Endothelial cell of umbilical vein (primary cell): Measurements from ENCODE around the gene ZNF800. TPM values are rescaled to one million over a fixed set of nuclear protein-coding genes. Genes with fewer than 3 reads are reported as not detected.

ENCODE experiments used
- BruUV-seq: library from RNA; stranded (reverse); fragments of 400-500 nt; replicated peaks from 2 replicates; lab custom pipeline; 2021; lab: Mats Ljungman, UMichigan
- CTCF ChIA-PET: fragments of 300-600, 350-600 bp; sonication (Branson Sonifier 250); formaldehyde crosslinking; loops from one replicate; lab custom pipeline; 2021; ENCODE audit warnings: antibody characterized with exemption, inconsistent platforms; lab: Charles Lee
- POLR2A ChIA-PET: fragments of 300-600, 350-600 bp; sonication (Branson Sonifier 250); formaldehyde crosslinking; loops from one replicate; lab custom pipeline; 2021; ENCODE audit warnings: antibody characterized with exemption, inconsistent platforms; lab: Charles Lee
- DNase-seq: peaks from one replicate; pipeline ENCODE4 v3.0.0-alpha.2; 2011; ENCODE audit warnings: low read depth, low spot score
- FAIRE-seq: peaks from 2 replicates; lab custom pipeline; 2011; peaks lifted over from hg19 to GRCh38; lab: Jason Lieb, UNC
- H2AFZ ChIP-seq: 2 replicates; pipeline ENCODE4 v1.6.0; 2012; ENCODE audit warnings: low read depth, low read length, control low read depth, inconsistent platforms
- H3K27ac ChIP-seq: 2 replicates; pipeline ENCODE4 v1.5.1; 2011; ENCODE audit warnings: low read depth, mild to moderate bottlenecking, control low read depth, low read length, moderate library complexity; ENCODE audit not compliant: insufficient read depth
- H3K27me3 ChIP-seq, 2 experiments: 2 replicates each; pipeline versions ENCODE4 v1.6.0 to v1.6.1; 2011; ENCODE audit warnings: low read length in 2 of 2, mixed read lengths in 1 of 2; ENCODE audit not compliant: control insufficient read depth in 2 of 2, insufficient read depth in 2 of 2
- H3K36me3 ChIP-seq, 2 experiments: 2 replicates in 1 of 2; 3 replicates in 1 of 2; pipeline ENCODE4 v1.5.1; 2011; ENCODE audit warnings: low read length in 2 of 2, mild to moderate bottlenecking in 1 of 2, moderate library complexity in 1 of 2; ENCODE audit not compliant: control insufficient read depth in 2 of 2, insufficient read depth in 2 of 2; ENCODE audit errors: extremely low read depth in 1 of 2
- H3K4me1 ChIP-seq: 3 replicates; pipeline ENCODE4 v1.5.1; 2011; ENCODE audit warnings: mild to moderate bottlenecking, low read length; ENCODE audit not compliant: control insufficient read depth, insufficient read depth; ENCODE audit errors: extremely low read depth
- H3K4me2 ChIP-seq: 2 replicates; pipeline ENCODE4 v1.6.1; 2011; ENCODE audit warnings: low read length, control low read depth, mixed read lengths; ENCODE audit not compliant: insufficient read depth
- H3K4me3 ChIP-seq, 3 experiments: fragments of 200-600 bp in 1 of 3; sonication (generic), shearing (Covaris generic) in 1 of 3; replicated peaks in 1 of 3; 2 replicates each; pipeline ENCODE4 v1.5.1; 2011 to 2016; ENCODE audit warnings: control low read depth in 3 of 3, low read length in 3 of 3, mild to moderate bottlenecking in 2 of 3, inconsistent platforms in 1 of 3, low read depth in 1 of 3, moderate library complexity in 1 of 3; ENCODE audit not compliant: insufficient read depth in 1 of 3
- H3K79me2 ChIP-seq: 2 replicates; pipeline ENCODE4 v1.6.0; 2012; ENCODE audit warnings: low read length, inconsistent platforms; ENCODE audit not compliant: control insufficient read depth, insufficient read depth
- H3K9ac ChIP-seq: replicated peaks from 2 replicates; pipeline ENCODE3; 2011; ENCODE audit warnings: low read length, control low read depth; ENCODE audit not compliant: insufficient read depth; ENCODE audit errors: extremely low read depth
- H3K9me1 ChIP-seq: replicated peaks from 3 replicates; pipeline ENCODE4 v1.6.0; 2011; ENCODE audit warnings: mild to moderate bottlenecking, low read length; ENCODE audit not compliant: control insufficient read depth, insufficient read depth; ENCODE audit errors: extremely low read depth
- H3K9me3 ChIP-seq: replicated peaks from 2 replicates; pipeline ENCODE4 v1.5.1; 2012; ENCODE audit warnings: low read length, inconsistent platforms; ENCODE audit not compliant: control insufficient read depth, insufficient read depth
- H4K20me1 ChIP-seq: replicated peaks from 2 replicates; pipeline ENCODE3; 2011; ENCODE audit warnings: mild to moderate bottlenecking, low read length; ENCODE audit not compliant: control insufficient read depth, insufficient read depth; ENCODE audit errors: extremely low read depth
- CTCF ChIP-seq, 2 donors: IDR thresholded peaks; 1 replicate in 1 of 2; 2 replicates in 1 of 2; pipeline ENCODE4 v1.5.1; 2011; ENCODE audit warnings: low read length in 2 of 2, mild to moderate bottlenecking in 2 of 2, moderate library complexity in 2 of 2, control low read depth in 1 of 2, inconsistent platforms in 1 of 2, low read depth in 1 of 2; ENCODE audit not compliant: insufficient read depth in 1 of 2; ENCODE audit errors: extremely low read depth in 1 of 2
- EZH2 ChIP-seq: IDR thresholded peaks from 2 replicates; pipeline ENCODE4 v1.6.1; 2012; ENCODE audit warnings: borderline replicate concordance, low read depth, mild to moderate bottlenecking, moderate library complexity, low read length, inconsistent platforms; ENCODE audit not compliant: severe bottlenecking
- FOS ChIP-seq: IDR thresholded peaks from 2 replicates; pipeline ENCODE4 v1.6.1; 2011; ENCODE audit warnings: mild to moderate bottlenecking, low read length, moderate library complexity, borderline replicate concordance; ENCODE audit not compliant: insufficient read depth
- GATA2 ChIP-seq: IDR thresholded peaks from 2 replicates; pipeline ENCODE4 v1.7.0; 2011; ENCODE audit warnings: low read depth, mild to moderate bottlenecking, moderate library complexity, mixed read lengths, low read length; ENCODE audit not compliant: insufficient read length, insufficient read depth
- JUN ChIP-seq: IDR thresholded peaks from 2 replicates; pipeline ENCODE4 v1.6.1; 2011; ENCODE audit warnings: borderline replicate concordance, low read depth; ENCODE audit not compliant: insufficient read length, insufficient read depth
- MAX ChIP-seq: IDR thresholded peaks from 2 replicates; pipeline ENCODE4 v1.6.1; 2011; ENCODE audit not compliant: insufficient read depth, insufficient read length
- MYC ChIP-seq: IDR thresholded peaks from one replicate; pipeline ENCODE4 v1.6.1; 2011; ENCODE audit warnings: mild to moderate bottlenecking, low read depth, low read length
- POLR2A ChIP-seq: IDR thresholded peaks from 2 replicates; pipeline ENCODE4 v1.6.1; 2012; ENCODE audit warnings: low read depth, mild to moderate bottlenecking, control low read depth, low read length
- POLR2AphosphoS5 ChIP-seq: IDR thresholded peaks from 2 replicates; pipeline ENCODE4 v1.6.1; 2012; ENCODE audit warnings: low read depth, mild to moderate bottlenecking, control low read depth, low read length, moderate library complexity; ENCODE audit not compliant: insufficient read depth
- dilution Hi-C: fragments of 300-500 bp; cut with MboI; formaldehyde crosslinking; loops from one replicate; pipeline ENCODE4 v1.15.0; 2019; ENCODE audit warnings: low sequenced_read_pairs; ENCODE audit not compliant: extremely low pct_ligation_motif_present
- intact Hi-C: fragments of 100-400 bp; cut with micrococcal nuclease; formaldehyde crosslinking; loops from one replicate; pipeline ENCODE4 v1.10.0; 2022
- polyA plus RNA-seq, 4 experiments: library from polyadenylated mRNA; depleted of rRNA in 3 of 4; stranded (reverse) in 3 of 4; unstranded in 1 of 4; fragments of >200 nt; gene quantifications; 2 replicates each; pipeline versions ENCODE4 v1.2.1 to v1.2.3, GENCODE V29; 2011 to 2012; ENCODE audit warnings: missing spikeins in 1 of 4
- total RNA-seq: library from RNA; stranded (reverse); gene quantifications from 2 replicates; pipeline ENCODE4 v1.2.3, GENCODE V29; 2021

The ZNF800 gene
- total and polyA plus RNA-seq, 2 donors (not counting 3 experiments of a cell fraction or from before 2014, with no cell fraction given): 10.9 to 35.4 TPM

GRCh38 chr7:127415060-127415742, 22.7 kb upstream of the ZNF800 start:
- Histone ChIP-seq H3K4me2 (no peak overlapping the region), H3K36me3 (no peaks in the 10 kb centered on the region), H3K9me1 (no peaks in the 10 kb centered on the region), H3K27ac (no peak overlapping the region), H2AFZ (no peak overlapping the region), H3K9ac (no peak overlapping the region), H3K9me3 (no peaks in the 10 kb centered on the region), H3K79me2 (no peaks in the 10 kb centered on the region), H3K4me3 (no peak overlapping the region), H4K20me1 (no peaks in the 10 kb centered on the region), H3K4me1 (no peaks in the 10 kb centered on the region), H3K27me3 (peaks cover 13% of the 10 kb centered on the region in 2 experiments)
- no peak for FAIRE-seq
- dilution Hi-C loops: no loop called here
- CTCF ChIA-PET: no interaction called here
- no peak for TF ChIP-seq JUN
- TF ChIP-seq EZH2: no peak
- TF ChIP-seq MAX: no peak
- no peak for TF ChIP-seq GATA2
- no peak for TF ChIP-seq MYC
- TF ChIP-seq POLR2AphosphoS5: no peak
- no peak for TF ChIP-seq FOS
- no peak for TF ChIP-seq CTCF (IDR thresholded peaks at IDR 0.05; ENCODE audit: extremely low read depth in 1 of 2, insufficient read depth in 1 of 2, low read depth in 1 of 2, low read length in 2 of 2)
- TF ChIP-seq POLR2A: no peak
- intact Hi-C loops: no loop called here
- DNase-seq: no peak
- no TSS peak for BruUV-seq
- POLR2A ChIA-PET: no interaction called here
